ENCODE results near the gene WDFY4. TPM values are rescaled to one million over a fixed set of nuclear protein-coding genes. Genes with fewer than 3 reads are reported as not detected.
A peak's percentile ranks its signal among the peaks of the same experiment; 100 is the strongest.

The WDFY4 gene
- polyA plus RNA-seq, 10 donors: 1.6 to 4.8 (median 2.6) TPM

DNA sequence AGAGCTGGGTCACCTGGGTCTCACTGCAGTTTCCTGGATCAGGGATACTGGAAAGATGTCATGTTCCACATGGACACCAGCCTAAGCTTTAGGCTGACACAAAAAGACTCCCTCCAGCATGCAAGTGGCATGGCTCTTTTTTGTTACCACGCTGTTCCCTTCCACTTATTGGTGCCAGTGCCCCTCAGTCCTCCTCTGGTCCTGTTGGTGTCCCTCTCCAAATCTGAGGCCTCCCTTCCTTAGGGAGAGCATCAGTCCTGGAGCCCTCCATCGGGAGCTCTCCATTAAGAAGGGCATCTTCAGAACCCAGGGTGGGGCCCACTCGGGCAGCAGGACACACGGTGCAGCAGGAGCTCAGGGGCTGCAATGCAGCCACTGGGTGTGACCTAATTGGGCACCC, 331.0 kb downstream of the WDFY4 start:
- DNase-seq: no peak

DNA sequence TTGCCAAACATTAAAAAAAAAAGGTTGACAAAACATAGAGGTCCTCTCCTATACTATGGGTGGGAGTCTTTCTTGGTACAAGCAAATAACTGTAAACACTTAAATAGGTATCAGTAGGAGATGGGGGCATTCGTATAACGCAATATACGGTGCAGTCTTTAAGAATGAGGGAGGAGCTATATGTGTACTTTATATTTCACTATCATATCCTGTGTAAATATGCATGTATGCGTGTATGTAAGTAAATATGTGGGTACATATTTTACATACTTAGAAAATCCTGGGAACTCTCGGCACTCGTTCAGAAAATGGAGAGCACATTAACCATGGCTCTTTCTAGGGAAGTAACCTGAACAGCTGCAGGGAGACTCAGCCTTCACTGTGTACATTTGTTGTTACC, 337.0 kb downstream of the WDFY4 start:
- DNase-seq: no peak

DNA sequence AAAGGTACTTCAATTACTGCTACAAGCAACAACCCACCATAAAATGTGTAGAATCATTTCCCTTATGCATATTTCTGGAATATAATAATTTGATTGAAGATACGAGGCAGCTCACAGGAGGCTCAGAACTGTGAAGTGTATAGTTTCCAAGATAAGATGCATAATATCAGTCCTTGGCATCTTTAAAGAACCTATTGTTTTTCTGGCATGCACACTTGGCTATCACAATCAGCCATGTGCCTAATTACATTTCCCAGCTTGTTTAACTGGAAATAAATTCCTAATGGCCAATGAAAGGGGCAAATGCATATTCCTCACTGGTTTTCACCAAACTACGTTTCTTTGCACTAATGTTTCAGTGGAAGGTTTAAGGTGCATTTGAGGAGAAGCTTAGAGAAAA, 338.4 kb downstream of the WDFY4 start:
- DNase-seq: no peak

DNA sequence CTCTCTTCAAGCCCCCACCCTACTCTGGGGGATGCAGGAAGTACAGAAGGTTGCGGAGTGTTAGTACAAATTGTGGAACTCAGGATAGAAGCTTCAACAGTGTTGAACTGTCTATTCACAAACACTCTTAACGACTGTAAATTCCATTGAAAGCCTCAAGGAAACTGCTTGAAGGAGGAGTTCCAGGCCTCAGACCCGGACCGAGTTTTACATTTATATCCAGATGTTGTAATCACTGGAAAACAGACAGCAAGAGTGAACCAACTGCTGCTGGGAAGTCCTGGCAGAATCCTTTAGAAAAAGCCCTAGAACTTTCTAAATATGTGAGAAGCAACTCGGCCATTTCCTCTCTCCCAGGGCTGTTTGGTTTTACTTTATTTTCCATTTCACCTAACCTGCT, 339.1 kb downstream of the WDFY4 start:
- DNase-seq: peak; percentile 49 to 85 (median 68)

DNA sequence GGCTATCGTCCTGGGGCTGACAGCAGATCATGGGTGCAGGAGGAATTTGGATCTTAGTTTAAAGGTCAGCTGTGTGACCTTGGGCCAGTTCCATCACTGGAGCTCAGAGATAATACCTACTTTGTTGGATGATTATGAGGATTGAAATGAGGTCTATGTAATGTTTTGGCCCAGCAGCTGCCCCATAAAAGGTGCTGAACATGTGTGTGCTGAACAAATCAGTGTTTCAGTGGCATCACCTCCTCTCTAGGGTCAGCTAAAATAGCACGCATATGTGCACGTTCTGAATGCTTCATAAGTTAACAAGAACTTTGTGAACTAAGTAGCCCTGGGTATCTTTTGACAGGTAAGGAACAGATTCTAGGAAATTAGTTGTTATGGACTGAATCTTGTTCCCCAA, 339.8 kb downstream of the WDFY4 start:
- no peak for DNase-seq

DNA sequence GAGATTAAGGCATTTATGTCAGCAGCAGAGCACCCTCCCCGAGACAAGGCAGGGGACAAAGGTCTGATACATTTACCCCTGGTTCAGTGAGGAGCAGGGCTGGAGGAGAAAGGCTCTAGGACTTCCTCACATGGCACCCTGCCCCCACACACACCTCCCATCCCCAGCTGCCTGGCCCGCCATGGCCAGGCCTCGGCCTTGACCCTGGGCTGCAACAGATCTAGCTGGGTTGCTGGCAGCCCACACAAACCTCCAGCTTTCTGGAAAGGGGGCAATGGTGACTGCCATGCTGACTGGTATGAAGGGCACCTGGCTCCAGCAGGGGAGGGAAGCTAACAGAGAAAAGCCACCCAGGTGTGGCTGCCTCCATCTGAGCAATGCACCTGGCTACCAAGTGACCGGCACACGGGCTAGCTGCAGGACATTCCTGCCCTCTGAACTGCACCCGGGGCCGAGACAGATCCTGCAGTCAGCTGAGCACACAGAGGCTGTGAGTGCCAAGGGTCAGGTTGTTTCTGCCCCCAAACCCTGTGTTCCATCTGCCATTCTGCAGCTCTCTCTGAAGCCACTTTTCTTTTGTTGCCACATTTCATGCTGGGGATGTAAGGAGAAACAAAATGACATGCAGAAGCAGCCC, 340.8 kb downstream of the WDFY4 start:
- DNase-seq: no peak

DNA sequence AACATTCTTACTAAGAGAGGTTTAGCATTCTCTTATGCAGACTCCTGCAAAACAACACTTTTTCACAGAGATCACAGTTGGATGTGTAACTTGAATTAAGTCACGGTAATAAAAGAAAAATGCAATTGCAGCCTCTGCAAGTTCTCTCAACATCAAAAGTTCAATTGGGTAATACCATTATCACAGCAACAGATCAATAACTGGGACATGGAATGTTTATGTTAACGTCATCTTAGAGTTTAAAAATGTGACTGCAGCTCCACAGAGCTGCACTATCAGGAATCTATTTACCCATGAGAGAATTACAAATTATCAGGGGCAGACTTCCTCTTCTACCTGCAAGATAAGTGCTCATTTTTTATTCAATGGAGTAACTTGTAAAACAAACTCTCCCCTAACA, 344.0 kb downstream of the WDFY4 start:
- DNase-seq: no peak

DNA sequence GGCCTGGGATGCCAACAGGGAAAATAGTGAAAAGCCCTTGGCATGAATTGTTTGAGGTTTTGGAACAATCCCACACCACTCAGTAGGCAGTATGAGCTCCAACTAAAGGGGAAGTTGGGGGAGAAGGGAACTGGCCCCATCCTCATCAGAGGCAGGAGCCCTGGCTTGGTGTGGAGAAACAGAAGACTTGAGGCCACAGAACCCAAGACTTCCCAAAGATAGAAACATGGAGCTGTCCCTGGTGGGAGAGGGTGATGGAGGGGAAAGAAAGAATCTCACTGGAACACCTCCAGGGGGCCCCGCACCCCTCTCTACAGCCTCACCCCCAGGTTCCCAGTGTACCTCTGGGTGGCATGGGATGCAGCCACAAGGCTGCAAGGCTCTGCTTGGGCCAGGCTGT, 345.0 kb downstream of the WDFY4 start:
- DNase-seq: no peak

Other genes starting within 250 kb of the WDFY4 start
- gene ARHGAP22, start 79.8 kb upstream of the WDFY4 start, polyA plus RNA-seq (ENCODE audit: insufficient read length in 10 of 10): 1 to 10 TPM; 1.1 to 2.2 (median 1.3) TPM

Data from muscle of back (tissue), 11 donors.